ENCODE data around the gene GRN.
"Not testable (repeated sequence)": the region's sequence is repeated elsewhere in the genome, so short reads cannot be mapped to it uniquely, and the experiment has no call there.

GRN gene

GRCh38 chr17:44383861-44384260 is 38.8 kb downstream of the GRN start:
- no peak for DNase-seq

- DNase-seq, result no peak
These were observed 39.2 kb downstream of the GRN start for GRCh38 chr17:44384281-44384822.

GRCh38 chr17:44384823-44385286 is 39.8 kb downstream of the GRN start:
- no peak for DNase-seq

- DNase-seq, result peak; percentile 80
These were observed 40.4 kb downstream of the GRN start for GRCh38 chr17:44385287-44386181.

- DNase-seq, result no peak
These were observed 41.1 kb downstream of the GRN start for GRCh38 chr17:44386182-44386525.

- no peak for DNase-seq
These were observed 42.7 kb downstream of the GRN start for GRCh38 chr17:44387804-44388203.

- DNase-seq, result no peak
These were observed 44.2 kb downstream of the GRN start, which contains the start of gene ITGA2B for GRCh38 chr17:44389281-44389680. ITGA2B (minus strand) TSS chr17:44389649; CDS start chr17:44389473, 176 bp downstream.

GRCh38 chr17:44389723-44390202 is 44.7 kb downstream of the GRN start:
- no peak for DNase-seq

GRCh38 chr17:44390250-44390870 is 45.3 kb downstream of the GRN start:
- DNase-seq, result no peak

- not testable (repeated sequence) for DNase-seq
These were observed 49.0 kb downstream of the GRN start for GRCh38 chr17:44394112-44394511.

GRCh38 chr17:44394833-44395232 is 49.7 kb downstream of the GRN start:
- DNase-seq, result no peak

GRCh38 chr17:44396946-44397345 is 51.8 kb downstream of the GRN start:
- no peak for DNase-seq

- no peak for DNase-seq
These were observed 52.7 kb downstream of the GRN start for GRCh38 chr17:44397479-44398440.

GRCh38 chr17:44398692-44399691 is 53.9 kb downstream of the GRN start:
- DNase-seq, result no peak

- DNase-seq, result peak; percentile 8
These were observed 55.2 kb downstream of the GRN start for GRCh38 chr17:44400226-44400847.
